NT2/D1 (cell line): Measurements from ENCODE around the gene MRAS.
"Not testable (repeated sequence)": the region's sequence is repeated elsewhere in the genome, so short reads cannot be mapped to it uniquely, and the experiment has no call there.

Source experiments
- DNase-seq: peaks from one replicate; pipeline ENCODE4 v3.0.0-alpha.2; 2011; ENCODE audit warnings: low read depth, low spot score
- H3K27me3 ChIP-seq: 2 replicates; pipeline ENCODE4 v1.6.0; 2011; ENCODE audit warnings: mild to moderate bottlenecking; ENCODE audit not compliant: insufficient read length, insufficient read depth
- H3K36me3 ChIP-seq: 2 replicates; pipeline ENCODE4 v1.6.1; 2011; ENCODE audit warnings: mild to moderate bottlenecking, low read length, mixed read lengths; ENCODE audit not compliant: insufficient read depth, insufficient read length
- H3K4me1 ChIP-seq: 2 replicates; pipeline ENCODE4 v1.5.1; 2011; ENCODE audit not compliant: insufficient read depth, insufficient read length
- H3K4me3 ChIP-seq: 2 replicates; pipeline ENCODE4 v1.5.1; 2011; ENCODE audit warnings: low read depth; ENCODE audit not compliant: insufficient read length
- H3K9ac ChIP-seq: 2 replicates; pipeline ENCODE4 v1.6.0; 2011; ENCODE audit warnings: low read depth; ENCODE audit not compliant: insufficient read length
- H3K9me3 ChIP-seq: 2 replicates; pipeline ENCODE4 v1.5.1; 2011; ENCODE audit warnings: mild to moderate bottlenecking, low read length; ENCODE audit not compliant: insufficient read depth
- SUZ12 ChIP-seq: IDR thresholded peaks from 2 replicates; pipeline ENCODE4 v1.6.1; 2011; ENCODE audit not compliant: insufficient read length, insufficient read depth; ENCODE audit errors: extremely low read depth
- YY1 ChIP-seq: IDR thresholded peaks from 2 replicates; pipeline ENCODE4 v1.6.1; 2011; ENCODE audit not compliant: insufficient read length, insufficient read depth
- ZNF274 ChIP-seq: IDR thresholded peaks from 2 replicates; pipeline ENCODE4 v1.6.1; 2011; ENCODE audit warnings: mild to moderate bottlenecking, low read depth, low read length

MRAS gene

DNA sequence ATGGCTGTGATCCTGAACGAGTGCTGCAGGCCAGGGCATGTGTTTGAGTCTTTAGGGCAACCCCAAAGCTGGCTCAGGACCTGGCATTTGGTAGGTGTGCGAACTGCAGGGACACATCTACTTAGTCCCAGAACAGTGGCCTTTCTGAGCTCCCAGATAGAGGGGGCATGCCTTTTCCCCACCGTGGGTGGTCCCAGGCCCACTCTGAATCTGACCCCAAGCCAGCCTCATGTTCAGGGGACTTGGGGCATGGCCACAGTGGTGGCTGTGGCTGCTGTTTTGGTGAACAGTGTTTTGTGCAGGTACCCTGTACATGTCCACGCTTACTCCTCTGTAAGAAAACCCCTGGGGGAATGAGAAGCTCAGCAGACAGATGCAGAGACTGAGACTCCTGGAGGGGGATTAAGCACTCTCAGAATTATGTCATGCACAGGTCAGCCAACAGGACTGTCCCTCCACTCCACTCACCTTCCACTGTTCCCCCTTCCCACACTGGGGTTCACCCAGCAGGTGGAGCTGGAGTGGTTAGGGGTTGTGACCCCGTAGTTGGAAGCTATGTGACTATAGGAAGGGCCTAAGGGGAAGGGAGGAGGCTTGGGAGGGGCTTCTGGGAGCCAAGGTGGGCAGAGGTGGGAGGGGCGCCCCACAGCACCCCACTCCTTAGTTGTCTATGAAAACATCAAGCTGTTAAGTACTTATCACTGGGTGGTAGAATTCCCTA is 102.5 kb downstream of the MRAS start:
- H3K9me3 ChIP-seq = no peaks in the 10 kb centered on the region
- peaks cover 11% of the 10 kb centered on the region for H3K4me1 ChIP-seq
- TF ChIP-seq ZNF274 (no peak), YY1 (no peak), SUZ12 (no peak)
- peaks cover 11% of the 10 kb centered on the region for H3K36me3 ChIP-seq
- H3K27me3 ChIP-seq = no peaks in the 10 kb centered on the region
- no peak overlapping the region for H3K4me3 ChIP-seq
- no peak for DNase-seq
- no peak overlapping the region for H3K9ac ChIP-seq

DNA sequence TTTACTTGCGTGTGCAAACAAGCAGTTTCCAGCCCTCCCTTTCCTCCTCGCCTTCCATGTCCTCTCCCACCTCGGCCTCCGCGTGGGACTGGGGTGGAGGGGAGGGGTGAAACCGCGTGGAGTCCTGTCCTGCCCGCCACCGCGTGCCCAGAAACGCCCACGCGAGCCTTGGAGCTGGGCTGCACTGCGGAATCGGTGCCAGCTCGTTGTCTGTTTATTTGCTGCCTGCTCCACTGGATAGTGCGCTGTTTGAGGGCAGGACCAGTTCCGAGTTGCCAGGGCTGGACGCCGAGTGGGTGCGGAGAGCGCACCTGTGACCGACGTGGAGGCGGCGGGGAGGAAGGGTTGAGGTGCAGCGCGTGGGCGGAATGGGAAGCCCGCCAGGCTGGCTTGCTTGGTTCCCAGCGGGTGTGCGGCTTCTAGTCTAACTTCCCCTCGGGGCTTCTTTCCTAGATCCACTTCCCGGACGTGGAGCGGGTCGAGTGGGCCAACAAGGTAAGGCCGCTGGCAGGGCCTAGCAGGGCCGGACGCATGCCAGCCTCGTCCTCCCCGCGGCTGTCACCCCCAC is 103.3 kb downstream of the MRAS start:
- Histone ChIP-seq H3K9ac (no peak overlapping the region), H3K9me3 (no peaks in the 10 kb centered on the region), H3K4me1 (peaks cover 14% of the 10 kb centered on the region), H3K27me3 (no peaks in the 10 kb centered on the region), H3K36me3 (peaks cover 18% of the 10 kb centered on the region), H3K4me3 (no peak overlapping the region)
- TF ChIP-seq SUZ12 (no peak), YY1 (no peak), ZNF274 (no peak)
- no peak for DNase-seq

DNA sequence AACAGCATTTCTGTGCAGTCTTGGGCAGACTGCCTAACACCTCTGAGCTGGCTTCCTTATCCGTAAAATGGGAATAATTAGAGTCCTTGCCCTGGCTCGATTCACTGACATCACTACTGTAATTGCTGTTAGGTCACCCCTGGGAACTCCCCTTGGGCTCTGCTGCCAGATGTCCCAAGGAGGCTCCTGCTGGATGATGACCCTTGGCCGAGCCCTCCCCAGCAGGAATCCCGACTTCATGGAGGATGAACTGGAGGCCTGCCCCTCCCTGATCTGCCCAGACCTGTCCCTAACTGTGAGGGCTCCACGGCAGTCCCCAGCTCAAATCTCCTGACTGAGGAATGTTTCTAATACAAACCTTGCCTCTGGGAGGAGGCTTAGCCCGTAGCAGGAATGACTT is 104.1 kb downstream of the MRAS start:
- H3K9me3 ChIP-seq = no peaks in the 10 kb centered on the region
- H3K9ac ChIP-seq = no peak overlapping the region
- peaks cover 21% of the 10 kb centered on the region for H3K4me1 ChIP-seq
- TF ChIP-seq ZNF274 (no peak), YY1 (no peak), SUZ12 (no peak)
- H3K27me3 ChIP-seq = no peaks in the 10 kb centered on the region
- no peak for DNase-seq
- no peak overlapping the region for H3K4me3 ChIP-seq
- peaks cover 23% of the 10 kb centered on the region for H3K36me3 ChIP-seq

DNA sequence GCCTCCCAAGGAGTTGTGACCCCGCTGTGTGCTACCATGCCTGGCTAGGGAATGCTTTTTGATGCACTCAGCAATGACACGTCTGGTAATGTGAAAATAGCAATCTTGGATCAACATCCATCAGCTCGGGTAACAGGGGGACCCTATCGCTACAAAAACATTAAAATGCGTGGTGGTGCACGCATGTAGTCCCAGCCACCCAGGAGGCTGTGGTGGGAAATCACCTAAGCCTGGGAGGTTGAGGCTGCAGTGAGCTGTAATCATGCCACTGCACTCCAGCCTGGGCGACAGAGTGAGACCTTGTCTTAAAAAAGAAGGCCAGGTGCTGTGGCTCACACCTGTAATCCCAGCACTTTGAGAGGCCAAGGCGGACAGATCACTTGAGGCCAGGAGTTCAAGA is 105.6 kb downstream of the MRAS start:
- H3K4me3 ChIP-seq, H3K9me3 ChIP-seq, H3K9ac ChIP-seq, DNase-seq, H3K27me3 ChIP-seq: not testable (repeated sequence)
- peaks cover 29% of the 10 kb centered on the region for H3K4me1 ChIP-seq
- H3K36me3 ChIP-seq = peaks cover 28% of the 10 kb centered on the region
